Measurements from ENCODE around the gene ALDH1A1. TPM values are rescaled to one million over a fixed set of nuclear protein-coding genes. Genes with fewer than 3 reads are reported as not detected.

Gene ALDH1A1
- total and polyA plus RNA-seq, 2 donors (not counting 3 experiments of a cell fraction or from before 2014, with no cell fraction given): 91.1 to 287 TPM

DNA sequence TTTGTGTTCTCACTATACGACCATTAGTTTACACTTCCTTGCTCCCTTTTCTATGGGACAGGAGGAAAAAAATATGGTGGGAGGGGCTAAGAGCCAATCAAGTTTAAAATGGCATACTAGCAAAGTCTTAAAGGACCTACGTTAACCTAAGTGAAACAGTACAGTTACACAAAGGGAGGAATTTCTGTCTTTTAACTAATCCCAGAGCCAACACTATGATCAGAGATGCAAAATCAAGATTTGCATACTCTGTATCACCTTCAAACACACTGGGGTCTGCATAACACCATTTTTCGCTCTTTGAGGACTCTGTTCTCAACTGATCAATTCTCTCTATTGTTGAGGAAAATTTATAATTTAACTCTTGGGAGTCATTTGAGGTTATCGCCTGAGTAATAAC, 49.8 kb downstream of the ALDH1A1 start:
- H3K4me1 ChIP-seq (ENCODE audit: control insufficient read depth, extremely low read depth, insufficient read depth, low read length): no peaks in the 10 kb centered on the region
- no peaks in the 10 kb centered on the region for H3K9me3 ChIP-seq (replicated peaks; ENCODE audit: control insufficient read depth, insufficient read depth, low read length)
- no peak overlapping the region for H3K4me3 ChIP-seq (replicated peaks in 1 of 3; ENCODE audit: insufficient read depth in 1 of 3, low read depth in 1 of 3, low read length in 3 of 3)
- BruUV-seq (replicated peaks): no TSS peak
- dilution Hi-C loops (cut with MboI; ENCODE audit: extremely low pct_ligation_motif_present, low sequenced_read_pairs) (no loop called here), intact Hi-C loops (cut with micrococcal nuclease) (no loop called here)
- no peaks in the 10 kb centered on the region for H4K20me1 ChIP-seq (replicated peaks; ENCODE audit: control insufficient read depth, extremely low read depth, insufficient read depth, low read length)
- no peak overlapping the region for H3K4me2 ChIP-seq (ENCODE audit: insufficient read depth, low read length)
- peaks cover 0 to 3% of the 10 kb centered on the region in 2 experiments for H3K36me3 ChIP-seq (ENCODE audit: control insufficient read depth in 2 of 2, extremely low read depth in 1 of 2, insufficient read depth in 2 of 2, low read length in 2 of 2)
- ChIA-PET POLR2A (no interaction called here), CTCF (no interaction called here)
- DNase-seq (ENCODE audit: low read depth, low spot score) (no peak), FAIRE-seq (no peak)
- H3K79me2 ChIP-seq (ENCODE audit: control insufficient read depth, insufficient read depth, low read length): no peaks in the 10 kb centered on the region
- H3K9ac ChIP-seq (replicated peaks; ENCODE audit: extremely low read depth, insufficient read depth, low read length): no peak overlapping the region
- H3K9me1 ChIP-seq (replicated peaks; ENCODE audit: control insufficient read depth, extremely low read depth, insufficient read depth, low read length): no peaks in the 10 kb centered on the region
- no peaks in the 10 kb centered on the region for H3K27me3 ChIP-seq (ENCODE audit: control insufficient read depth in 2 of 2, insufficient read depth in 2 of 2, low read length in 2 of 2)
- no peak overlapping the region for H2AFZ ChIP-seq (ENCODE audit: low read depth, low read length)
- H3K27ac ChIP-seq (ENCODE audit: insufficient read depth, low read depth, low read length): no peak overlapping the region
- no peak for TF ChIP-seq JUN (IDR thresholded peaks at IDR 0.05; ENCODE audit: borderline replicate concordance, insufficient read depth, insufficient read length, low read depth)
- no peak for TF ChIP-seq POLR2AphosphoS5 (IDR thresholded peaks at IDR 0.05; ENCODE audit: insufficient read depth, low read depth, low read length)
- no peak for TF ChIP-seq POLR2A (IDR thresholded peaks at IDR 0.05; ENCODE audit: low read depth, low read length)
- no peak for TF ChIP-seq EZH2 (IDR thresholded peaks at IDR 0.05; ENCODE audit: borderline replicate concordance, low read depth, low read length, severe bottlenecking)
- no peak for TF ChIP-seq MYC (IDR thresholded peaks at IDR 0.05; ENCODE audit: low read depth, low read length)
- TF ChIP-seq GATA2 (IDR thresholded peaks at IDR 0.05; ENCODE audit: insufficient read depth, insufficient read length, low read depth, low read length): no peak
- TF ChIP-seq FOS (IDR thresholded peaks at IDR 0.05; ENCODE audit: borderline replicate concordance, insufficient read depth, low read length): no peak
- no peak for TF ChIP-seq MAX (IDR thresholded peaks at IDR 0.05; ENCODE audit: insufficient read depth, insufficient read length)
- TF ChIP-seq, protein P1, sequence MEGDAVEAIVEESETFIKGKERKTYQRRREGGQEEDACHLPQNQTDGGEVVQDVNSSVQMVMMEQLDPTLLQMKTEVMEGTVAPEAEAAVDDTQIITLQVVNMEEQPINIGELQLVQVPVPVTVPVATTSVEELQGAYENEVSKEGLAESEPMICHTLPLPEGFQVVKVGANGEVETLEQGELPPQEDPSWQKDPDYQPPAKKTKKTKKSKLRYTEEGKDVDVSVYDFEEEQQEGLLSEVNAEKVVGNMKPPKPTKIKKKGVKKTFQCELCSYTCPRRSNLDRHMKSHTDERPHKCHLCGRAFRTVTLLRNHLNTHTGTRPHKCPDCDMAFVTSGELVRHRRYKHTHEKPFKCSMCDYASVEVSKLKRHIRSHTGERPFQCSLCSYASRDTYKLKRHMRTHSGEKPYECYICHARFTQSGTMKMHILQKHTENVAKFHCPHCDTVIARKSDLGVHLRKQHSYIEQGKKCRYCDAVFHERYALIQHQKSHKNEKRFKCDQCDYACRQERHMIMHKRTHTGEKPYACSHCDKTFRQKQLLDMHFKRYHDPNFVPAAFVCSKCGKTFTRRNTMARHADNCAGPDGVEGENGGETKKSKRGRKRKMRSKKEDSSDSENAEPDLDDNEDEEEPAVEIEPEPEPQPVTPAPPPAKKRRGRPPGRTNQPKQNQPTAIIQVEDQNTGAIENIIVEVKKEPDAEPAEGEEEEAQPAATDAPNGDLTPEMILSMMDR (IDR thresholded peaks at IDR 0.05; ENCODE audit: extremely low read depth in 1 of 2, insufficient read depth in 1 of 2, low read depth in 1 of 2, low read length in 2 of 2): no peak
